COLO829 (cell line): ENCODE results near the gene OR2C3.
"Not testable (repeated sequence)": the region's sequence is repeated elsewhere in the genome, so short reads cannot be mapped to it uniquely, and the experiment has no call there.

ENCODE experiments used
- DNase-seq: peaks from one replicate; pipeline ENCODE4 v3.0.0; 2012; ENCODE audit warnings: low spot score

Gene OR2C3

DNA sequence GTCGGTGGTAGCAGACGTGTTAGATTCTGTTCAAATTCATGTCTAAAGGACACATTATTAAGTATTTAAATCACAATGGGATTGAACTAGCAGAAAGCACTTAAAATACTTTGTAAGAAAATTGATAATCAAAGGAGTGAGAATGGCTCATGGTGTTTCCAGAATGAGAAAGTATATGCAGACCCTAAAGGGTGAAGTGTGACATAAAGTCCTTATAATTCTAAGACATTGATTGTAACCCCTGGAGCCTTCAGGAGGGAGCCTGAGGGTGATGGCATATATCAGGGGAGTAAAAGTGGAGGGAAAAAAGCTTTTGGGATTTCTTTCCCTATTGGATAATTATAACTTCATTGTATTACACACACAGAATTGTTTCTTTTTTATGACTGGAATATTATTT, at the start of gene OR2C3:
OR2C3 (minus strand) TSS at position 101 of the 400 bp plus-strand sequence. CDS start 3,929 bp downstream, outside the sequence.
- no peak for DNase-seq

DNA sequence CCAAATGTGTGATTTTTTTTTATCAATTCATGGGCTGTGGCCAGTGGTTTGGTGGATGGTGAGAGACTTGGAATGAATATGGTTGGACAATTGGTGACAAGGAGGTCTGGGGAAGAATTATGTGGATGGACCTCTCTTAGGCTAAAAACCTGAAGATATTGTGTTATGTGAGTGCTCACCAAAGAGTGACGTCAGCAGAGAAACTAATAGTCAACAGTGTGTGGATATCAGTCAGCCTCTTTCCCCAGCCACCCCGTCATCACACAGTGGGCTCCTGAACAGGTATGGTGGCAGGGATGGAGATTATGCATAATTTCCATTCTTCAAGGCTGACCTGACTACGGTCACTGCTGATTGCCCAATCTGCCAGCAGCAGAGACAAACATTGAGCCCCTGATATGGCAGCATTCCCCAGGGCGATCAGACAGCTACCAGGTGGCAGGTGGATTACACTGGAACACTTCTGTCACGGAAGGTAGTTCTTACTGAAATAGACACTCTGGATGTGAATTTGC, 42.8 kb upstream of the OR2C3 start:
- DNase-seq: no peak

DNA sequence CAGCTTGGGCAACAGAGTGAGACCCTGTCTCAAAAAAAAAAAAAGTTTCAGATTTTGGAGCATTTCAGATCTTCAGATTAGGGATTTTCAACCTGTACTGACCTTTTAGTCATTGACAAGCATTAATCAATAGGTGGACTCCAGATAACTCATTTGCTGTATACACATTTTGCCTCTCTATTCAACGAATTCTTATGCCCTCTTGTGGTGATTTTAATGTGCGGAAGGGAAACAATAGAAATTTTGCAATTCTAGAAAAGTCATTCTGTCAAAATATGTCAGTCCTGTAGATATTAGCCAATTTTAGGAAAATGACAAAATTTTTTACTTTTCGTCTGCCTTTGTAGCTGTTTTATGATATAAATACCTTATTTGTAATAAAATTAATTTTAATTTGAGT, 40.3 kb upstream of the OR2C3 start:
- DNase-seq: no peak

DNA sequence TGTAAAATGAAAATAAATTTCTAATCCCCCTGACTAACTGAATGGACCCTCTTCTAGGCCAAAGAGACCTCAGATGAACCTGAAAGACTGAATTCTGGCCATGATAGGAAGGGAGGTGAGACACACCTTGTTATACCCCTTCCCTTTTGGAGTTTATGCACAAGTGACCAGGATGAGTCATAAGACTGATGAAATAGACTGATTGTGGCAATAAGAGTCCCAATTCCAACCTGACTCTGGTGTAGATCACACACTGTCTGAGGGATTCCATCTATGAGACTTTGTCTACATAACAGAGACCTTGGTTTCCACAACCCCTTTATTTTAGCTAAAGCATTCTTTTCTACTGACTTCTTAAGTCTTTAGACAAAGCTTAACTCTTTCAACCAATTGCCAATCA, 38.4 kb upstream of the OR2C3 start:
- no peak for DNase-seq

DNA sequence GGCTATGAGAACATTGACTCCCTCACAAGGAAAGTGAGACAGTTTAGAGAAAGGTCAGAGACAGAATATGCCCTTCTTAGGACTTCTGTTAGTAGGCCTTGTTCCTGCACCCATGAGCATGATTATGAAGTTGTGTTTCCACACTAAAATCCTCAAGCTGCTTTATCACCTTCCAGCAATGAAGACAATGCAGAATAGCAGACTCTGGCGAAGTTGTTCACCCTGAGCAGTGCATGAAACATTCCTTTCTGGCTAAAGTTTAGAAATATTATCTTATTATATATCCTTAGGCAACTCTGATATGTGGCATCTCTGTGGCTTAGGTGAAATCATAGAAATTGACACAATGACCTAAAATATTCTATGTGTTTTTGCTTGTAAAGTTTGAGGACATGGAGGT, 38.0 kb upstream of the OR2C3 start:
- no peak for DNase-seq

DNA sequence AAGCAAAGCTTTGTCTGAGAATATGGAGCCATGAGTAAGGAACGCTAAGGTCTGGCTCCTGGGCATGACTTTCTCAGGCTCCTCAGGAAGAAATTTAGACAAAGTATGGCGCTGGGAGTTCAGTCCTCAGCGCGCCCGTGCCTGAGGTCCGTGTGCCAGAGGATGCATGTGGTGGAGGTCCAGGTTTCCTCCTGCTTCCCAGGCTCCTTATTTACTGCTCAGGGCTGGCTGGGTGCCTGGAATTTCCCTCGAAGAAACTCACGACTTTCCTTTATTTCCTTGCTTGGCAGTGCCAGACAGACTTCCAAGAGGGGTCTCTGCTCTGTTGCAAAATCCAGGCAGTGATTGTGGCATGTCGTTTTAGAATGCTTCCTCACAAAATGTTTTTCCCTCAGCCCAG, 26.0 kb upstream of the OR2C3 start:
- no peak for DNase-seq

DNA sequence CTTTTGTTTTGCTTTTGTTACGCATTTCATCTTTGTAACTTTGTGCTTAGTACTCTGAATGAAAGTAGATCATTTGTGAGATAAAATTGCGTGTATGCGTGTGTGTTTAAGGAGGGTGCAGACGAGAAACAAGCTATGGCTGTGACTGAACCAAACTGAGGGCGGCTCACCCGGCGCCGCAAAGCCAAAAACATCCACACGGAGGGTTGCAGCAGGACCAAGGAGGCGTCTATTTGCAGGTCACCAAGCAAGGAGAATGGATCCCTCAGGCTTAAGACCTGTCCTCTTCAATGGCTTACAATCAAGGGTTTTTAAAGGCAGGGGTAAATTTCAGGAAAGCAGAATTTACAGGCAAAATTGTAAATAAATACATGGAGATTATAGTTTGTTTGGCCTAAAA, 25.5 kb upstream of the OR2C3 start:
- no peak for DNase-seq

DNA sequence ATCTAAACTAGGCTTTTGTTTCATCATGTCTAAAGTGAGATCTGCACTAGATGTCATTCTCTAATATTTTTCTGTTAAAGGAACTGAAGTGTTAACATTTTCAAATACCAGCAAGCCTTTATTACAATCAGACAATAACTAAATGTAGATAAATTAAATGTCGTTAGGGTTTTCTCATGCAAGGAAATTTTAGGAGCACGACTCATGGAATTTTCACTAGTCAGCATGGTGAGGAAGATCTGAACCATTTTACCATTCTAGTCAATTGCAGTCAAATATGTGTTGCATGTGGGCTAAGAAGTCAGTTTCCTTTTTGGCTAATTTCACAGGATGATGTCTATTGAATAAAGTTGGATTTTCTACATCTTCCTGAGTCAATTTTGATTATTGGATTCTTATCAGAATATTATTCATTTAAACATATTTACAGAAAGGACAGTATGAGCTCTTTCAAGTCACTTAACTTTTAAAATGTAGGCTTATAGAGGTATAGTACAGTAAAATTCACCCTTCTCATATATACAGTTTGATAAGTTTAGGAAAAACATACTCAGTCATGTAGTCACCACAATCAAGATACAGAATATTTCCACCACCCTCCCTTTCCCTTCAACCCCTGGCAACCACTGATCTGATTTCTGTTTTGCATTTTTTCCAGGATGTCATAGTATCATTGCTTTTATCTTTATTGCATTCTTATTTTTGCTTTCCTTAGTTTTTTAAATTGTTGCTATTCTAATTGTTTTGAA, 21.9 kb upstream of the OR2C3 start:
- no peak for DNase-seq

DNA sequence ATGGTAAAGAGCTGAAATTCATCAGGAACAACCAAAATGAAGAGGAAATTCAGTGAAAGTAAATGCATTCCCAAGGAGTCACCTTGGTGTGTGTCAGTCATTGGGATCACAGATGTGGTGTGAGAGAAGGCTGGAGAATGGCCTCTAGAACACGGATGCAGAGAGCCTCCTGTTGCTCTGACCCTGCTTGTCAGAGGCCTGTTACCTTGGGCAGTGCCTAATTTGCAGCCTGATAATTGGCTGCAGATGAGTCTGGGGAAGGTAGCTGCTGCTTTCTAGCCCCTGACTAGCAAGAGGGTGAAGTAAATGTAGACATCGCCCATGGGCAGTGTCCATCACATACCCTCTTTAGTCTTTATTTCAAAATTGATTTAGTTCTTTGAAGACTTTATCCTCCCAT, 16.0 kb upstream of the OR2C3 start:
- DNase-seq: no peak

DNA sequence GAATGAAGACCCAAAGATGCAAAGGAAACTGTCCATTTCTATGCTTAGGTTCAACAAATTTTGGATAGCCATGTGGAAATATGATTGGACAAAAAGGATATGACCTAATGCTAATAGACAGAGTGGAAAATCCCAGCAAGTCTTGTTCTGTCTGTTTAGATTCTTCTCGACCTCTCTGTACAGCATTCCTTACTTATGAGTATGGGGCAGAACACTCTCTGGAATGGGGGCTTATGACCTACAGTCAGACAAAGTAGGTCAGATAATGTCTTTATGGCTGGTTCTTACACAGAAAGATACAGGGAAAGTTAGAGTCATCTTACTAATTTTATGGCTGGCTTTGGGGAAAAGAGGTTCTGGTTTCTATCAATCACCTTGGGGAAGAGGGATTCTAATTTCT, 15.5 kb upstream of the OR2C3 start:
- no peak for DNase-seq

DNA sequence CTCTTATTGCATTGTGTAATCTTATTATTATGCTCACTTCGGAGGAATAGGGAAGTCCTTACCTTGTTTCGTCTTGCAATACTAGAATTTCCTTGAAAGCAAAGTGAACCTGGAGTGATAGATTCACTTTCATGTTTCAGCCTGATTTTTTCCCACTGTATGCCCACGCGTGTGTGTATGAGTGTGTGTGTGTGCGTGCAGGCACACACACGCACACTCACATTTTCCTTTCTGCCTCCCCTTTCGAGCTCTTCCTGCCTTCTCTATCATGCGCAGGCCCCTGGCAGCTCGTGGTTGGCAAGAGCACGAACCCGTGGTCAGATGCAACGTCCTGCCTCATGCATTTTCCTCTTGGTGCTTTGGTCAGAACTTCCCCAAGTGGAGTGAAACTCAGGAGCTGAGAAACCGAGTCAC, 12.5 kb upstream of the OR2C3 start, which contains the start of gene GCSAML:
GCSAML (plus strand) TSS at position 366 of the 414 bp plus-strand sequence. CDS start 58 bp downstream, outside the sequence.
- no peak for DNase-seq

DNA sequence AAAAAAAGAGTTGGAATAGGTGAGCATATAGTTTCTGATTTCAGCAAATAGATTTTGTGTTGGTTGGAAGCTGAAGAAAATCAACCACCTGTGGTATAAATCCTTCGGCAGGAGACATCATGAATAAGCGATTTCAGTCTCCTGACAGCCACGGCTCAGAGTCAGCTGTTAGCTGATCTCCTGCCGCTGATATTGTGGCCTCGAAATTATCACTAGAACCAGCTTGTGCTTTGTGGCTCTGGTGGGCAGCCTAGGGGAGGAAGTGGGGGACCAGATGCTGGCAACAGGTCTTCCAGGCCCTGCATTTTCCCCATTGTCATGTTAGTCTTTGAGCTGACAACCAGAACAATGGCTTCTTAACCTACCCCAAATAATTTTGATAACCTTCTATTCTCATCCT, 11.9 kb upstream of the OR2C3 start:
- DNase-seq: no peak

DNA sequence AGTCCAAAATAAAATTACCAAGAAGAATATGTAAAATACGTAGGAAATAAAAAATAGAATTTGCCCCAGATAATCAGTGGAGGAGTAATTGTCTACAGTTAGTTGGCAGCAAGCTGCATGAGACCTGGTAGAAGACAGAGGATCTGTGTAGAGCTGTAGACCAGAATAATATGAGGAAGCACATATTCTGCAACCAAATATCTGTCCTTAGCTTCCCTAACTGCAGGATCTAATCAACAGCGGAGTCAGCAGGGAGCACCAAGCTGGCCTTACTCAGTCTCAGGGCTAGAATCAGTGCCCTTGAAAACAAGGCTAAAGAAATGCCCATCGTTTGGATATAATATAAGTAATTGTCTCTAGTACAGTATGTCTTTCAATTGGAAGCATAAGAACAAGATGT, 6.6 kb upstream of the OR2C3 start:
- no peak for DNase-seq

DNA sequence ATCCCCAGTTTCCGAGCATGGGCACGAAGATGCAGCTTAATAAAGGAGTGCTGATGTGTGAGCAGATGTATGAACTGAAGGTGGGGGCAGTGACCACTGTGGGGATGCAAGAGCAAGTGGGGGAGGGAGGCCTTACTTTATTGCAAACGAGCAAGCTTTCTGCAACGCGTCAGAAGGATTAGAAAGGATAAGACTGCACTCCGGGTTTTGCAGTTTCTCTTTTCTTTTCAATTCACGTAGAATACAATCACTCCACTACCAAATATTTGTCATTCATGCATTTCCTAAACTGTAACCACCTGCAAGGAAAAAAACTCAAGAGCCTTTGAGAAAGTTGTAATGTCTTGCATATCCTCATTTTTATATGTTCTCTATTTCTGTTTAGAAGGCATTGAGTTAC, 4.3 kb upstream of the OR2C3 start:
- no peak for DNase-seq

DNA sequence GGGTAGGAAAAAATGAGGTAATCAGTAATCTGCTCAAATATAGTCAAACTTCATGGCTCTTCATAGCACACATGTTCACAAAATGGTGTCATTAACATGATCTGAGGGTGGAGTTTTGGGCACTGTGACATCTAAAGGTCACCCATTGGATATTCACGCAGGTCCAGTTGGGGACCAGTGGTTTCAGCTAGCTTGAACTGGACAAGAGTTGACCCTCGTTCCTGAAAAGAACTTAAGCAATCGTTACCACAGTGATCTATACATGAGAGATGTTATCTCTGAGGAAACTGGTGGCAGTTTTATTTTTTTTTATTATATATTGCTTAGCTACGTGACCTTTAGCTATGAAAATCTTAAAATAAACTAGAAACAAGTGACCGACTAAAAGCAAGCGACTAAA, 3.0 kb upstream of the OR2C3 start:
- no peak for DNase-seq

DNA sequence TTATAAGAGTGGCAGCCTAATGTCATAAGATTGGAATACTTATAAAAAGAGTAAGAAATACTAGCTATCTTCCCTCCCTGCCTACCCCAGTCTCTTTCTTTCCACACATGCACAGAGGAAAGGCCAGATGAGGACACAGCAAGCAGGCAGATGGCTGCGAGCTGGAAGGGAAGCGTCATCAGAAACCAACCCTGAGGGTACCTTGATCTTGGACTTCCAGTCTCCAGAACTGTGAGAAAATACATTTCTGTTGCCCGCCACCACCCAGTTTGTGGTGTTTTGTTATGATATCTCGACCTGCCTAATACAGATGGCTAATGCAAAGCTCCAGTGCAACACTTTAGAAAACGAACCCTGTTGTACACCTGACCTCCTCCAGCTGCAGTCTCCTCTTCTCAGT, 2.3 kb upstream of the OR2C3 start:
- DNase-seq: no peak

DNA sequence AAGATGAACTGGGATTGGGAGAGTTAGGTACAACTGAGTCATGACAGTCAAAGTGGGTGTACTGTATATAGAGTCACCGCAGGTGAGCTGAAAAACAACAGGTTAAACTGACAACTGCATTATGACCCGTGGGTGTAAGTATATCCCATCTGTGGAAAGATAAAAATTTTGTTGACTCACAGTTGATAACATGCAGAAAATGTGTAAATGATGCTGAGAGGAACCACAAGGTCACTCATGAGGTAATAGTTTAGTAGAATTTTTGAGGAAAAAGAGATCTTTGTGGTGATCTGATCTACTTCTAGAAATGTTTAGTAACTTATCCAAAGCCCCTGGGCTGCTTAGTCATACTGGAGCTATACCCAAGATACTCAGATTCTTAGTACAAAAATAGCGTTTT, 838 bp downstream of the OR2C3 start:
- peak; percentile 34 for DNase-seq

DNA sequence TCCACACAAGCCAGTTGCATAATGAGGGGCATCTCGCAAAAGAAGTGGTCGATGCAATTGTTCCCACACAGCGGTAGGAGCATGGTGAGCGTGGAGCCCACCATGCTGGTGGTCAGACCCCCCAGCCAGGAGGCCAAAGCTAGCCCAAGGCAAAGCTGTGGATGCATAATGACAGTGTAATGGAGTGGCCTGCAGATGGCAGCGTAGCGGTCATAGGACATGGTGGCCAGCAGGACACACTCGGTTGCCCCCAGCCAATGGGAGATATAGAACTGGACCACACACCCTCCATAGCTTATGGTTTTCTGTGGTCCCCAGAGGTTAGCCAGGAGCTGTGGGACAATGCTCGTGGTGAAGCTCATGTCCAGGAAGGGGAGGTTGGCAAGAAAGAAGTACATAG, 4.3 kb downstream of the OR2C3 start:
- DNase-seq: no peak

DNA sequence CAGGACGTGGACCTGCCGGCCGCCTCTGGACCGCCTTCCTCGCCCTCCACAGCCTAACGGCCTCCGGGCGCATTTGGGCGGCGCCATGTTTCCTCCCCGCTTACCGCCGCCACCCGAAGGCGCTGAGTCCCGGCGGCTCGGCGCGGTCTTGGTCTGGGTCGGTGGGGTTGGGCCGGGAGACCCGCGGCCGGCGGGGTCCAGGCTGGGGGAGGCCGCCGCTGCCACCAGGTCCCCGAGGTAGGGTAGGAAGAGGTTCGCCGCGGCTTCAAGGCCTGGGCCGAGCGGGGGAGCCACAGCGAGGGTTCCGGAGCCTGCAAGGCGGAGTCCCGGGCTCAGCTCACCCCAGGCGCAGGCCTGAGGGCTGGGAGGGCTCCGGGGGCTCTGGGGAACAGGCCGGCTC, 5.5 kb downstream of the OR2C3 start:
- no peak for DNase-seq

DNA sequence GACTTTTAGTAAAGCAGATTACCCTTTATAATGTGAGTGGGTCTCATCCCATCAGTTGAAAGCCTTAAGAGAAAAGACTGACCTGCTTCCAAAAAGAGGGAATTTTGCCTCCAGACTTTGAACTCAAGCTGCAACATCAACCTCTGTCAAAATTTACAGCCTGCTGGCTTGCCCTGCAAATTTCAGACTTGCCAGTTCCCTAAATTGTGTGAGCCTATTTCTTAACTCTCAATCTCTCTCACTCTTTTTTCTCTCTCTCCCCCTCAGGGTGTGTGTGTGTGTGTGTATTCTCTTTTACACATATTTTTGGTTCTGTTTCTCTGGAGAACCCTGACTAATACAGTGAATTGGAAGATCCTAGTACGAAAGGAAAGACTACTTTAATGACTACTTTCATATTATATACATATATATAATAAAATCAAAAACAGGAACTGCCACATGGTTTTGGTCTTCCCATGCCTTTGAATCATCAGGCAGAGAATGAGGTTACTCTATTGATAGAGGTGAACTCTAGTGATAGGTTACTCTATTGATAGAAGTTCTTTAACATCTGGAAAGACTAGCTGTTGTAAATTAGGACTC, 6.4 kb downstream of the OR2C3 start:
- DNase-seq: no peak

DNA sequence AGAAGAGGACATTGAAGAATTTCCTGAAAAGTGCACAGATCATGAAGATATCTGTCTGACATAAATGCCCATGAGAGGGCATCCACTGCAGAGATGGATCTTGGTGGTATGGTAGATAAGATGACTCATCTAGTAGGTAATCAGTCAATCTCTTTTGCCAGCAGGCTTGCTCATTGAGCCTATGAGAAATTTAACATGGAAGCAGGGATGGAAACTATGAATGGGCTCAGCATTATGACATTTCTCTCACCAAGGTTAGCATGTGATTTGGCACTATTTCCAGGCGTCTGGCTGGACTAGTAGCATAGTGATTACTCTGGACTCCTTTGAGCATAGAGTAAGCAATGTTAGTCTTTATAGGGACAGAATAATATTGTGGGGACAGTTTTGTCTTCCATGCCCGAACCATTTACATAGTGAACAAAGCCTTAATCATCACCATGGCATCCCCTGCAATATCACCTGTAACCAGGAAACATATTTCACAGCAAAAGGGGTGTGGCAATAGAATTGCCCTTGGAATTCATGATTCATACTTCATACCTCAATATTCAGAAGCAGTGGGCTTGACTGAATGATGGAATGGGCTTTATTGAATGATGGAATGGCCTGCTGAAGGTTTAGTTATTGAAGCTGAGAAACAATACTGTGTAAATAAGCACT, 7.3 kb downstream of the OR2C3 start:
- no peak for DNase-seq

DNA sequence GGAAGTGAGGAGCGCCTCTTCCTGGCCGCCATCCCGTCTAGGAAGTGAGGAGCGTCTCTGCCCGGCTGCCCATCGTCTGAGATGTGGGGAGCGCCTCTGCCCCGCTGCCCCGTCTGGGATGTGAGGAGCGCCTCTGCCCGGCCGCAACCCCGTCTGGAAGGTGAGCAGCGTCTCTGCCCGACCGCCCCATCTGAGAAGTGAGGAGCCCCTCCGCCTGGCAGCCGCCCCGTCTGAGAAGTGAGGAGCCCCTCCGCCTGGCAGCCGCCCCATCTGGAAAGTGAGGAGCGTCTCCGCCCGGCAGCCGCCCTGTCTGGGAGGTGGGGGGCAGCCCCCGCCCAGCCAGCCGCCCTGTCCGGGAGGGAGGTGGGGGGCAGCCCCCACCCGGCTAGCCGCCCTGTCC, 14.4 kb downstream of the OR2C3 start:
- not testable (repeated sequence) for DNase-seq

DNA sequence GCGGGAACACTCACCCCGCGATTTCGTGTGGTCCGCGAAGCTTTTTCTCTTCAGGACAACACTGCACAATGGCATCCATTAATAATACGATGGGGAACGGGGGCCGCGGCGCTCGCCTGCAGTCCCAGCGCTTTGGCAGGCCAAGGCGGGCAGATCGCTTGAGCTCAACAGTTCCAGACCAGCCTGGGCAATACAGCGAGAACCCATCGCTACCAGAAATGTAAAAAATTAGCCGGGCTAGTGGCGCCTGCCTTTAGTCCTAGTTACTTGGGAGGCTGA, 17.7 kb downstream of the OR2C3 start:
- DNase-seq: no peak
